ENCODE measurements around the gene ACTR5. TPM values are rescaled to one million over a fixed set of nuclear protein-coding genes. Genes with fewer than 3 reads are reported as not detected.

Gene ACTR5
- total and polyA plus RNA-seq, 2 of the 13 experiments (the other 11 are each of a cell fraction or from before 2014, with no cell fraction given) = 19.5 to 20.5 TPM

GRCh38 chr20:38735172-38735571 is 13.1 kb upstream of the ACTR5 start:
- Histone ChIP-seq H4K20me1 (ENCODE audit: insufficient read depth, low read length) (no peaks in the 10 kb centered on the region; the same call in 1 of the 2 replicates), H3K9ac (ENCODE audit: insufficient read depth, low read depth, low read length) (no peak overlapping the region), H3K27me3 (ENCODE audit: control insufficient read depth in 1 of 2, insufficient read depth in 2 of 2, low read length in 2 of 2) (peaks cover 14 to 47% of the 10 kb centered on the region in 2 experiments), H3K36me3 (replicated peaks in 1 of 2; ENCODE audit: control insufficient read depth in 1 of 2, insufficient read depth in 2 of 2, low read length in 2 of 2) (no peaks in the 10 kb centered on the region), H3K4me2 (ENCODE audit: low read depth, low read length) (no peak overlapping the region), H3K4me3 (replicated peaks in 1 of 3; ENCODE audit: insufficient read depth in 1 of 3, low read depth in 2 of 3, low read length in 3 of 3) (no peak overlapping the region), H2AFZ (ENCODE audit: low read length) (no peak overlapping the region), H3K9me3 (ENCODE audit: low read length) (no peaks in the 10 kb centered on the region), H3K27ac (ENCODE audit: extremely low read length, insufficient read depth, low read length) (no peak overlapping the region), H3K4me1 (ENCODE audit: insufficient read depth, low read length) (peaks cover 13% of the 10 kb centered on the region), H3K79me2 (ENCODE audit: insufficient read depth, low read length) (no peaks in the 10 kb centered on the region)
- DNase-seq (ENCODE audit: low spot score) (no peak), ATAC-seq (no peak), FAIRE-seq (no peak)
- WGBS (ENCODE audit: low lambda C conversion rate) = 33% methylated on average over 6 of the region's 6 CpGs
- intact Hi-C loops (cut with micrococcal nuclease; ENCODE audit: unreplicated experiment) (no loop called here), in situ Hi-C loops (cut with HindIII; ENCODE audit: extremely low pct_ligation_motif_present, low pct_unique_long_range_greater_than_20kb) (loop anchor here (25.0 kb wide), 1 partner anchor 298 kb away; the partner anchor contains the start of gene SNHG17)
- no peak for TF ChIP-seq MED13 (CRISPR knock-in tag; IDR thresholded peaks at IDR 0.05)
- TF ChIP-seq ZNF839 (CRISPR knock-in tag; IDR thresholded peaks at IDR 0.05; ENCODE audit: borderline replicate concordance) = no peak
- TF ChIP-seq ZNF709 (CRISPR knock-in tag; IDR thresholded peaks at IDR 0.05) = no peak
- TF ChIP-seq ZNF274 (CRISPR knock-in tag; IDR thresholded peaks at IDR 0.05) = no peak
- TF ChIP-seq SMARCE1 (IDR thresholded peaks at IDR 0.05; ENCODE audit: borderline replicate concordance) = no peak
- TF ChIP-seq SP140L (CRISPR knock-in tag; IDR thresholded peaks at IDR 0.05; ENCODE audit: borderline replicate concordance) = no peak
- no peak for TF ChIP-seq TOPORS (CRISPR knock-in tag; IDR thresholded peaks at IDR 0.05)
- no peak for TF ChIP-seq SNAPC2 (CRISPR knock-in tag; IDR thresholded peaks at IDR 0.05)
- TF ChIP-seq FOXM1 (CRISPR knock-in tag; IDR thresholded peaks at IDR 0.05) = no peak
- no peak for TF ChIP-seq MIER3 (CRISPR knock-in tag; IDR thresholded peaks at IDR 0.05; ENCODE audit: borderline replicate concordance)
- TF ChIP-seq MIER2 (CRISPR knock-in tag; IDR thresholded peaks at IDR 0.05) = no peak
- no peak for TF ChIP-seq ZNF740 (CRISPR knock-in tag; IDR thresholded peaks at IDR 0.05)
- no peak for TF ChIP-seq KDM2A (CRISPR knock-in tag; IDR thresholded peaks at IDR 0.05; ENCODE audit: borderline replicate concordance, low read depth)
- TF ChIP-seq ZNF256 (CRISPR knock-in tag; conservative IDR thresholded peaks at IDR 0.05) = no peak
- no peak for TF ChIP-seq HMGXB3 (CRISPR knock-in tag; IDR thresholded peaks at IDR 0.05; ENCODE audit: borderline replicate concordance)
- TF ChIP-seq ZBTB3 (CRISPR knock-in tag; IDR thresholded peaks at IDR 0.05; ENCODE audit: borderline replicate concordance, low read depth) = no peak
- no peak for TF ChIP-seq ZNF296 (CRISPR knock-in tag; conservative IDR thresholded peaks at IDR 0.05)
- POLR2A ChIA-PET = no interaction called here
- BruUV-seq (replicated peaks) = no TSS peak
- CTCF ChIA-PET (ENCODE audit: low intra/inter-chr PET ratio, low total read pairs) = no interaction called here
